Adrenal gland (tissue), 12 donors: ENCODE results near the gene PTTG2. TPM values are rescaled to one million over a fixed set of nuclear protein-coding genes. Genes with fewer than 3 reads are reported as not detected.

Experiments
- DNase-seq, 7 donors: peaks; one replicate each; pipeline ENCODE4 v3.0.0-alpha.2; 2019 to 2020
- H3K27ac ChIP-seq, 5 donors: fragments of 200-600 bp; sonication (generic) in 4 of 5; 1 replicate in 3 of 5; 2 replicates in 2 of 5; pipeline versions ENCODE4 v1.5.1 to v1.8.0; 2016 to 2020; ENCODE audit warnings: mild to moderate bottlenecking in 1 of 5
- H3K27me3 ChIP-seq: fragments of 200-600 bp; 2 replicates; pipeline ENCODE4 v1.8.0; 2021
- H3K36me3 ChIP-seq, 2 donors: fragments of 200-600 bp; replicated peaks in 1 of 2; 1 replicate in 1 of 2; 2 replicates in 1 of 2; pipeline versions ENCODE4 v1.5.1 to v1.8.0; 2018 to 2022
- H3K4me1 ChIP-seq, 2 donors: fragments of 200-600 bp; replicated peaks in 1 of 2; 1 replicate in 1 of 2; 2 replicates in 1 of 2; pipeline versions ENCODE4 v1.5.1 to v1.8.0; 2018 to 2021
- H3K4me3 ChIP-seq, 4 donors: fragments of 200-600 bp; sonication (generic) in 3 of 4; one replicate each; pipeline ENCODE4 v1.5.1; 2016 to 2018
- H3K9me3 ChIP-seq, 3 donors: fragments of 200-600 bp; sonication (generic) in 1 of 3; replicated peaks in 1 of 3; 1 replicate in 2 of 3; 2 replicates in 1 of 3; pipeline versions ENCODE4 v1.5.1 to v1.8.0; 2016 to 2021
- CTCF ChIP-seq, 6 experiments: fragments of 450-650 bp in 4 of 6; fragments of 200-600 bp in 2 of 6; sonication (generic) in 1 of 6; IDR thresholded peaks; 1 replicate in 5 of 6; 2 replicates in 1 of 6; pipeline versions ENCODE4 v1.5.1 to v1.8.0; 2016 to 2021; ENCODE audit warnings: antibody characterized with exemption in 6 of 6, mild to moderate bottlenecking in 2 of 6, moderate library complexity in 1 of 6
- POLR2A ChIP-seq, 2 donors: fragments of 450-650 bp; IDR thresholded peaks; one replicate each; pipeline ENCODE4 v1.6.1; 2017; ENCODE audit warnings: antibody characterized with exemption in 2 of 2, mild to moderate bottlenecking in 2 of 2, moderate library complexity in 1 of 2
- WGBS, 4 donors: extraction: QIAGEN DNeasy Blood & Tissue Kit in 2 of 4; methylation state at CpG; one replicate each; pipeline versions ENCODE4 v1.1.5 to v1.1.7; 2013 to 2017; 5-methylcytosine and 5-hydroxymethylcytosine counted together
- intact Hi-C, 2 donors: fragments of 100-400 bp; cut with DNase I; formaldehyde crosslinking; loops; one replicate each; pipeline versions ENCODE4 v1.14.1 to v1.15.0; 2022 to 2023
- polyA plus RNA-seq, 3 donors: library from polyadenylated mRNA; stranded (reverse); fragments of 200-250 nt in 2 of 3; fragments of 350-450 nt in 1 of 3; fragmentation: Illumina TruSeq in 1 of 3; extraction: RNeasy Lipid Tissue Mini Kit (QIAGEN cat#74804) in 1 of 3; gene quantifications; one replicate each; pipeline ENCODE4 v1.2.3, GENCODE V29; 2013 to 2014
- total RNA-seq, 9 donors: library from RNA; depleted of rRNA in 4 of 9; stranded (reverse); fragments of >200 nt in 4 of 9; fragments of 120-200 nt in 1 of 9; fragmentation: NEBNext Ultra II Directional in 1 of 9; extraction: Animal tissue kit (Norgen Biotek cat#: 25700) in 1 of 9; gene quantifications; one replicate each; pipeline versions ENCODE4 v1.1.0 to v1.2.4, GENCODE V29; 2013 to 2023
- donor health status: healthy with polysubstance abuse.
- donor health status: Bipolar disorder and iron deficiency.
- donor health status: DM: yes; HTN: yes; CAD: no.
- donor health status: DM: no; HTN: no; CAD: no.
- donor health status: DM: no; HTN: no; CAD: no.
- donor health status: DM: yes; HTN: yes; CAD: no.

Gene PTTG2
- total and polyA plus RNA-seq, 12 donors: 0.13 to 1.2 (median 0.32) TPM; not detected in 7

GRCh38 chr4:37956941-37957340 lies 3.3 kb upstream of the PTTG2 start:
- Histone ChIP-seq H3K4me1 (no peaks in the 10 kb centered on the region), H3K4me3 (no peak overlapping the region), H3K27me3 (no peaks in the 10 kb centered on the region), H3K9me3 (no peaks in the 10 kb centered on the region), H3K27ac (no peak overlapping the region), H3K36me3 (no peaks in the 10 kb centered on the region)
- WGBS, 4 donors: 65 to 82% (median 71%) methylated on average over 4 of the region's 4 CpGs
- DNase-seq: no peak
- TF ChIP-seq POLR2A (IDR thresholded peaks at IDR 0.05): no peak
- no peak for TF ChIP-seq CTCF (IDR thresholded peaks at IDR 0.05)
- intact Hi-C loops: no loop called here

- Histone ChIP-seq H3K4me3 (no peak overlapping the region), H3K27me3 (no peaks in the 10 kb centered on the region), H3K36me3 (no peaks in the 10 kb centered on the region), H3K9me3 (no peaks in the 10 kb centered on the region), H3K27ac (no peak overlapping the region), H3K4me1 (no peaks in the 10 kb centered on the region)
- TF ChIP-seq CTCF (IDR thresholded peaks at IDR 0.05) (no peak), POLR2A (IDR thresholded peaks at IDR 0.05) (no peak)
- no peak for DNase-seq
- WGBS, 4 donors: 76 to 92% (median 83%) methylated on average over 6 of the region's 6 CpGs
- intact Hi-C loops: no loop called here
Measured at GRCh38 chr4:37958932-37959331, 1.3 kb upstream of the PTTG2 start.

- intact Hi-C loops: no loop called here
- no peaks in the 10 kb centered on the region for H3K9me3 ChIP-seq
- 59 to 75% (median 72%) methylated on average over 5 of the region's 5 CpGs for WGBS, 4 donors
- no peak overlapping the region for H3K4me3 ChIP-seq
- H3K27ac ChIP-seq: no peak overlapping the region
- no peak for TF ChIP-seq POLR2A (IDR thresholded peaks at IDR 0.05)
- TF ChIP-seq CTCF (IDR thresholded peaks at IDR 0.05): no peak
- no peaks in the 10 kb centered on the region for H3K36me3 ChIP-seq
- no peaks in the 10 kb centered on the region for H3K27me3 ChIP-seq
- no peak for DNase-seq
- H3K4me1 ChIP-seq: no peaks in the 10 kb centered on the region
Measured at GRCh38 chr4:37960679-37961450, 667 bp downstream of the PTTG2 start.

- DNase-seq: no peak
- TF ChIP-seq CTCF (IDR thresholded peaks at IDR 0.05) (no peak), POLR2A (IDR thresholded peaks at IDR 0.05) (no peak)
- Histone ChIP-seq H3K36me3 (no peaks in the 10 kb centered on the region), H3K27me3 (no peaks in the 10 kb centered on the region), H3K4me1 (peaks cover 0 to 11% of the 10 kb centered on the region in 2 donors), H3K27ac (no peak overlapping the region), H3K9me3 (no peaks in the 10 kb centered on the region), H3K4me3 (no peak overlapping the region)
- intact Hi-C loops: no loop called here
- WGBS, 4 donors: 82 to 89% (median 84%) methylated on average over 4 of the region's 4 CpGs
Measured at GRCh38 chr4:37964734-37965457, 4.7 kb downstream of the PTTG2 start.
